ENCODE data around the gene LMAN1L.

DNA sequence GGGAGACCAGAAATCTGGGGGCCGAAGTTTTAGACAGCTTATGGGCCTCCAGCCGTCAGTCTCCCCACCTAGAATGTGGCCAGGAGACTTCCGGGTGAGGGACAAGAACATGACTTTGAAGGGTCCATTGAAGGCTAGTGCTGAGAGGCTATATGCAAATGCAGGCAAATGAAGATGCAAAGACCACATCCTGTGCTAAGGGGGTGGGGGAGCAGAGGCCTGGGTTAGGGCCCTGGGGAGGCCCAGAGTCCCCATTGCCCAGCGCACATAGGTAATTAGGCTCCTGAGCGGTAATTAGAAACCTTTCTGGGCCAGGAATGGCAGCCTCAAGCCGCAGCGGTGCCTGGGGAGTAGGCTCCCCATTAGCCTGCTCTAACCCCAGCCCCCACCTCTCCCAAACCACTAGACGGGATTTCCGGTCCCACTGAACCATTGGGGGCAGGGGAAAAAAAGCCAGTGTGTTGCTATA is 23.9 kb upstream of the LMAN1L start:
- TF ChIP-seq POLR2A (IDR thresholded peaks at IDR 0.05; ENCODE audit: low read length), result no peak
- TF ChIP-seq GATA1 (IDR thresholded peaks at IDR 0.05; ENCODE audit: low read depth, low read length), result no peak
